Heart left ventricle (tissue), 13 donors: Measurements from ENCODE around the gene FCMR.

Experiments used
- POLR2A ChIP-seq, 2 donors: fragments of 450-650 bp; IDR thresholded peaks; one replicate each; pipeline ENCODE4 v1.6.1; 2017; ENCODE audit warnings: antibody characterized with exemption in 2 of 2, mild to moderate bottlenecking in 2 of 2, moderate library complexity in 2 of 2
- TF ChIP-seq, protein P1 (sequence below), 12 donors: fragments of 200-600 bp; sonication (generic) in 4 of 12; IDR thresholded peaks; one replicate each; pipeline versions ENCODE4 v1.5.0 to v1.8.0; 2018 to 2022; ENCODE audit warnings: antibody characterized with exemption in 12 of 12, mild to moderate bottlenecking in 5 of 12
- donor health status: ischemic (EF 13 %, LVEDD 7.1; RV severe dilation, severe dysfunction).
- donor health status: DM: no; HTN: yes; CAD: no.
- donor health status: DM: no; HTN: no; CAD: no.
- donor health status: ischemic (EF 25% LVEDD 6.9; RV normal size, moderate dysfunction).
- donor health status: ischemic (EF 25% LVEDD 5.7; RV mildly dilated, moderate dysfunction).
- donor health status: ischemic (EF 35%, LVEDD 5.7; RV mildly dilated, moderate dysfunction).
- donor health status: nonischemic (EF 11% LVEDD 7.7; RV severe dilation, severe dysfunction).
- donor health status: DM: yes; HTN: yes; CAD: no.
- donor health status: PGD.
- donor health status: ischemic (EF 29% LVEDD 5.4; RV normal size, mild dysfunction).
- donor health status: nonischemic (EF 23%, LVEDD 6.1; RV moderate dilation, normal function).

DNA sequence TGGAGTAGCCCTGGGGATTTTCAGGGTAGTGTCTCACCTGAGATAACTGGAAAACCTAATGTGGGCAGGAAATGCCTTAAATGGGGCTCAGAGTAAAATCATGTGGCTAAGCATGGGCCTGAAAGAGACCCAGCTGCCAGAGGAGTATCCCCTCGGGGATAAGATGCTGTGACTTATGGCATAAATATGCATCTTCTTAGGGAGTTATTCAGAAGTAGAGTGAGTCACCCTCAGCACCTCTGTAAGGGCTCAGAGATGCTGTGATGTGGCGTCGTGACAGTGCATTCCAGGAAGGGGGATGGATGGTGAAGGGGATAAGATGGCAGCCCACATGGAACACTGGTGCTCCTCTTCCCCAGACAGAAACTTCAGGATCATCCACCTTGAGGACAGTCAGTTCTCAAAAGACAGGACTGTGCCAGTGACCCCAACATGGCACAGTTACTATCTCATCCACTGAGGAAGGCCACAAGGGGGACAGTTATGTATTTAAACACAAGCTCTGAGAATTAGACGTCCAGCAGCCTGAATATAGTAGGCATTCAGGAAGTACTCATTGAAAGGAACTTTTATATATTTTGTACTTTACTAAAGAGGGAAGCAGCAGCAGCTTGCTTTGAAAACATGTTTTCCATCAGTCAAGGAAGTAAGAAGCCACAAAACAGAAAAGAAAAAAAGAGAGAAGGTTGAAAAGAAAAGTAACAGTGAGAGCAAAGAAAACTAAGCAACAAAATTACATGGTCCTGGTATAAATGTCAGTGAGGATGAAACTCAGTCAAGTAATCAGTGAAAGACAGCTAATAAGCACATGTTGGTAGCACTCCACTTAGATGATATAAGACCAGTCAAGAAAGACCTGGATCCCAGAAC is 16.2 kb downstream of the FCMR start:
- TF ChIP-seq, protein P1, sequence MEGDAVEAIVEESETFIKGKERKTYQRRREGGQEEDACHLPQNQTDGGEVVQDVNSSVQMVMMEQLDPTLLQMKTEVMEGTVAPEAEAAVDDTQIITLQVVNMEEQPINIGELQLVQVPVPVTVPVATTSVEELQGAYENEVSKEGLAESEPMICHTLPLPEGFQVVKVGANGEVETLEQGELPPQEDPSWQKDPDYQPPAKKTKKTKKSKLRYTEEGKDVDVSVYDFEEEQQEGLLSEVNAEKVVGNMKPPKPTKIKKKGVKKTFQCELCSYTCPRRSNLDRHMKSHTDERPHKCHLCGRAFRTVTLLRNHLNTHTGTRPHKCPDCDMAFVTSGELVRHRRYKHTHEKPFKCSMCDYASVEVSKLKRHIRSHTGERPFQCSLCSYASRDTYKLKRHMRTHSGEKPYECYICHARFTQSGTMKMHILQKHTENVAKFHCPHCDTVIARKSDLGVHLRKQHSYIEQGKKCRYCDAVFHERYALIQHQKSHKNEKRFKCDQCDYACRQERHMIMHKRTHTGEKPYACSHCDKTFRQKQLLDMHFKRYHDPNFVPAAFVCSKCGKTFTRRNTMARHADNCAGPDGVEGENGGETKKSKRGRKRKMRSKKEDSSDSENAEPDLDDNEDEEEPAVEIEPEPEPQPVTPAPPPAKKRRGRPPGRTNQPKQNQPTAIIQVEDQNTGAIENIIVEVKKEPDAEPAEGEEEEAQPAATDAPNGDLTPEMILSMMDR (IDR thresholded peaks at IDR 0.05), result no peak
- no peak for TF ChIP-seq POLR2A (IDR thresholded peaks at IDR 0.05)
